ENCODE measurements around the gene AOPEP.

AOPEP gene

GRCh38 chr9:94714494-94714893 is 12.0 kb upstream of the AOPEP start:
- H3K4me3 ChIP-seq (ENCODE audit: low read depth, low read length): no peak overlapping the region
- TF ChIP-seq CTCF (IDR thresholded peaks at IDR 0.05; ENCODE audit: borderline replicate concordance, insufficient read depth, low read depth, low read length): no peak

- TF ChIP-seq CTCF (IDR thresholded peaks at IDR 0.05; ENCODE audit: borderline replicate concordance, insufficient read depth, low read depth, low read length): no peak
- H3K4me3 ChIP-seq (ENCODE audit: low read depth, low read length): no peak overlapping the region
These were observed 8.7 kb upstream of the AOPEP start for GRCh38 chr9:94717761-94718160.

GRCh38 chr9:94718936-94719335 is 7.6 kb upstream of the AOPEP start:
- no peak overlapping the region for H3K4me3 ChIP-seq (ENCODE audit: low read depth, low read length)
- TF ChIP-seq CTCF (IDR thresholded peaks at IDR 0.05; ENCODE audit: borderline replicate concordance, insufficient read depth, low read depth, low read length): no peak

GRCh38 chr9:94719878-94720277 is 6.6 kb upstream of the AOPEP start:
- no peak overlapping the region for H3K4me3 ChIP-seq (ENCODE audit: low read depth, low read length)
- no peak for TF ChIP-seq CTCF (IDR thresholded peaks at IDR 0.05; ENCODE audit: borderline replicate concordance, insufficient read depth, low read depth, low read length)

- H3K4me3 ChIP-seq (ENCODE audit: low read depth, low read length): no peak overlapping the region
- no peak for TF ChIP-seq CTCF (IDR thresholded peaks at IDR 0.05; ENCODE audit: borderline replicate concordance, insufficient read depth, low read depth, low read length)
These were observed 5.5 kb upstream of the AOPEP start for GRCh38 chr9:94720846-94721549.

GRCh38 chr9:94721754-94722153 is 4.7 kb upstream of the AOPEP start:
- H3K4me3 ChIP-seq (ENCODE audit: low read depth, low read length): no peak overlapping the region
- no peak for TF ChIP-seq CTCF (IDR thresholded peaks at IDR 0.05; ENCODE audit: borderline replicate concordance, insufficient read depth, low read depth, low read length)

GRCh38 chr9:94725293-94725692 is 1.2 kb upstream of the AOPEP start:
- no peak for TF ChIP-seq CTCF (IDR thresholded peaks at IDR 0.05; ENCODE audit: borderline replicate concordance, insufficient read depth, low read depth, low read length)
- H3K4me3 ChIP-seq (ENCODE audit: low read depth, low read length): no peak overlapping the region

Data from GM12875 (cell line).